ENCODE data around the gene NKAIN2.

The NKAIN2 gene

DNA sequence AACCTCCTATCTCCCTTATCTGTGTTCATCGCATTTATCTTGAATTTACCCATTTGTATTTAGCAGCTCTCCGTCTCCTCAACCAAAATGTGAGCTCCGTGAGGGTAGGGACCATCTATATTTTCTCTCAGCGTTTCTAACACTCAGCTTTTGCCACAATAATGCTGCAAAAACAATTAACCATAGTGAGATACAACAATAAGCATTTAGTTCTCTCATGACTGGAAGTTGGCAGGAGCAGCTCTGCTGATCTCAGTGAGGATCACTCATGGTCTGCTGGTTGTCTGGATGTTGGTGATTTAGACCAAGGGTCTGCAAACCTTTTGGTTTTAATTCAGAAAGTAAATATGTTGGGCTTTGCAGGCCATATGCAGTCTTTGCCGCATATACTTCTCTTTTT, 763.7 kb downstream of the NKAIN2 start:
- TF ChIP-seq, protein P1, sequence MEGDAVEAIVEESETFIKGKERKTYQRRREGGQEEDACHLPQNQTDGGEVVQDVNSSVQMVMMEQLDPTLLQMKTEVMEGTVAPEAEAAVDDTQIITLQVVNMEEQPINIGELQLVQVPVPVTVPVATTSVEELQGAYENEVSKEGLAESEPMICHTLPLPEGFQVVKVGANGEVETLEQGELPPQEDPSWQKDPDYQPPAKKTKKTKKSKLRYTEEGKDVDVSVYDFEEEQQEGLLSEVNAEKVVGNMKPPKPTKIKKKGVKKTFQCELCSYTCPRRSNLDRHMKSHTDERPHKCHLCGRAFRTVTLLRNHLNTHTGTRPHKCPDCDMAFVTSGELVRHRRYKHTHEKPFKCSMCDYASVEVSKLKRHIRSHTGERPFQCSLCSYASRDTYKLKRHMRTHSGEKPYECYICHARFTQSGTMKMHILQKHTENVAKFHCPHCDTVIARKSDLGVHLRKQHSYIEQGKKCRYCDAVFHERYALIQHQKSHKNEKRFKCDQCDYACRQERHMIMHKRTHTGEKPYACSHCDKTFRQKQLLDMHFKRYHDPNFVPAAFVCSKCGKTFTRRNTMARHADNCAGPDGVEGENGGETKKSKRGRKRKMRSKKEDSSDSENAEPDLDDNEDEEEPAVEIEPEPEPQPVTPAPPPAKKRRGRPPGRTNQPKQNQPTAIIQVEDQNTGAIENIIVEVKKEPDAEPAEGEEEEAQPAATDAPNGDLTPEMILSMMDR (IDR thresholded peaks at IDR 0.05; ENCODE audit: low read depth, low read length) = no peak
- Histone ChIP-seq H3K27me3 (no peaks in the 10 kb centered on the region), H3K4me3 (ENCODE audit: low read depth, low read length) (no peak overlapping the region), H3K9me3 (no peaks in the 10 kb centered on the region), H3K36me3 (no peaks in the 10 kb centered on the region), H3K4me1 (no peaks in the 10 kb centered on the region)
- DNase-seq = no peak

DNA sequence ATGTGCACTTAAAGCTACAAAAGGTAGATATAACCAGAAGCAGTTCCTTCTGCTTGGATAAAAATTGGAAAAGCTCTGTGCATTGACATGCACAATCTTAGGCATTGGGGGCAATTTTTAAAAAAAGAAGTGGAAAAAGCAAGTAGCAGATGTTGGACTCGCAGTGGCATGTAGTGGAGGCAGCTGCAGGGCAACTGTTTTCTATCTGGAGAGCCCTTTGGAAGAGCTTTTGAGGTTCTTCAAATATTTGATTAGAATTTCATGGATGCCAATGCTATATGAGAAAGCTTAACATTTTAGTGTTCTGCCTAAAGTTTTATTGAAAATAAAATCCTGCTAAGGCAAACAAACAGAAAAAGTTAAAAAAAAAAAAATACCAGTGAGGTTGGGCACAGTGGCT, 770.3 kb downstream of the NKAIN2 start:
- Histone ChIP-seq H3K9me3 (no peaks in the 10 kb centered on the region), H3K4me1 (no peaks in the 10 kb centered on the region), H3K4me3 (ENCODE audit: low read depth, low read length) (no peak overlapping the region), H3K27me3 (no peaks in the 10 kb centered on the region), H3K36me3 (no peaks in the 10 kb centered on the region)
- TF ChIP-seq, protein P1 (IDR thresholded peaks at IDR 0.05; ENCODE audit: low read depth, low read length) = no peak
- no peak for DNase-seq

DNA sequence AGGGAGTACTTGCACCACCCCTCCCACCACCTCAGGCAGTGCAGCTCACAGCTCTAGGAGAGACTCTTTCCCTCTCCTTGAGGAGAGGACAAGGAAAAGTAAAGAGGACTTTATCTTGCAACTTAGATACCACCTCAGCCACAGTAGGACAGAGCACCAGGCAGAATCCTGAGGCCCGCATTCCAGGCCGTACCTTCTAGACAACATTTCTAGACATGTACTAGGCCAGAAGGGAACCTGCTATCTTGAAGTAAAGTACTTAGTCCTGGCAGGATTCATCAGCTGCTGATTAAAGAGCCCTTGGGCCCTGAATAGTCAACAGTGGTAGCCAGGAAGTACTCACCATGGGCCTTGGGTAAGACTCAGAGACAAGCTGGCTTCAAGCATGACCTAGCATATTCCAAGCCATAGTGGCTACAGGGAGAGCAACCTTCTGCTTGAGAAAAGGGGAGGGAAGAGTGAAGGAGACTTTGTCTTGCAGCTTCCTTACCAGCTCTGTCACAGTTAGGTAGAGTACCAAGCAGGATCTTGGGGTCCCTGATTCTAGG, 774.1 kb downstream of the NKAIN2 start:
- Histone ChIP-seq H3K27me3 (no peaks in the 10 kb centered on the region), H3K4me3 (ENCODE audit: low read depth, low read length) (no peak overlapping the region), H3K9me3 (no peaks in the 10 kb centered on the region), H3K36me3 (no peaks in the 10 kb centered on the region), H3K4me1 (no peaks in the 10 kb centered on the region)
- TF ChIP-seq, protein P1 (IDR thresholded peaks at IDR 0.05; ENCODE audit: low read depth, low read length) = no peak
- no peak for DNase-seq

DNA sequence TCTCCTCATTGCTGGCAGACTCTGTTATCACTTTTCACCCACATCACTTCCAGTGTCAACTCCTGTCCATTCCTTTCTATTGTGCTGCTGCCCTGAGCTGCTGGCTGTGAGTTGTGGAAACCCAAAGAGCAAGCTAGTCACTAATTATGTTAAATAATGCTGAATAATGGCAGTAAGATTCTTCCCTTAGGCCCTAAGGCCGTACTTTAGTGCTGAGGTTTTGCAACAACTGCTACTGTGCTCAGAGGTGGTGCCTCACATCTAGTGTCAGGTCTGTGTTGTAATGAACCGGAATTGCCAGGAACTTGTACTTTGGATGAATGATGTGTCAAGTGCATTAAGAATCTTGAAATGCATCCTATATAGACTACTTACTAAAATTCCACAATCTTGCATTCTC, 786.3 kb downstream of the NKAIN2 start:
- Histone ChIP-seq H3K27me3 (no peaks in the 10 kb centered on the region), H3K4me1 (no peaks in the 10 kb centered on the region), H3K9me3 (no peaks in the 10 kb centered on the region), H3K4me3 (ENCODE audit: low read depth, low read length) (no peak overlapping the region), H3K36me3 (no peaks in the 10 kb centered on the region)
- TF ChIP-seq, protein P1 (IDR thresholded peaks at IDR 0.05; ENCODE audit: low read depth, low read length) = no peak
- DNase-seq = no peak

DNA sequence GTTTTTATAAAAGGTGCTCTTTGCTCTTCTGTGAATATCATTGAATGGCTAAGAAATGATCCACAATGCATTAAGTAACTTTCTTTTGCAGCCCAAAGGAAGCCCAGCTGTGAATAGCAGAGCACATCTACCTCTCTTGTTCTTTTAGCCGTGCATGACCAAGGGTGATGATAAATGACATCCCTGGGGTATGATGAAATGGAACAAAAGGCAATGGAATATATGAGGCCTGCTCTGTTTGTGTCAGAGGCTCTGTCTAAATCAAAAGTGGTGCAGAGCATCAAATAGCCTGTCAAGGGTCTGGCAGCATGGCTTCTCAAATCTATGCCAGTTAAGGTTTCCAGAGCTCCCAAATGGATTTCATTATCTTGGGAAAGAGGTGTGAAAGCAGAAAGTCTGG, 796.0 kb downstream of the NKAIN2 start:
- no peaks in the 10 kb centered on the region for H3K4me1 ChIP-seq
- no peaks in the 10 kb centered on the region for H3K36me3 ChIP-seq
- no peak overlapping the region for H3K4me3 ChIP-seq (ENCODE audit: low read depth, low read length)
- no peaks in the 10 kb centered on the region for H3K9me3 ChIP-seq
- H3K27me3 ChIP-seq = no peaks in the 10 kb centered on the region
- no peak for DNase-seq
- TF ChIP-seq, protein P1 (IDR thresholded peaks at IDR 0.05; ENCODE audit: low read depth, low read length) = no peak

DNA sequence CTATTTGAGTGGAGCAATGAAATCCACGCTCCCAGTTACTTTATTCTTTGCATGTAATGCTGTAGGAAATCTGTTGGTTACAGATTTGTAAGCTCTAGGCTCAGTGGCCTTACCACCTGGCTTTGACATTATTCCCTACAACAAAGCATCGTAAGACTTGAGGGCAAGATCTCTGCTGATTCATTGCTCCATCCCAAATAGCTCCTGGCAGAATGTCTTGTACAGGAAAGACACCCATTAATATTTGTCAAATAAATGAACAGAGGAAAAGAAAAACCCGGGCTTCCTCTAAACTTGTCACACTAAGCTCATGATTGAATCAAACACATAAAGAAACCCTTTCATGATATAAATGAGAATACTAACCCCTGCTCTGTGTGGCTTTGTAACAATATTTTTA, 801.1 kb downstream of the NKAIN2 start:
- Histone ChIP-seq H3K36me3 (no peaks in the 10 kb centered on the region), H3K4me1 (no peaks in the 10 kb centered on the region), H3K9me3 (no peaks in the 10 kb centered on the region), H3K27me3 (no peaks in the 10 kb centered on the region), H3K4me3 (ENCODE audit: low read depth, low read length) (no peak overlapping the region)
- DNase-seq = no peak
- TF ChIP-seq, protein P1 (IDR thresholded peaks at IDR 0.05; ENCODE audit: low read depth, low read length) = no peak
